ENCODE results near the gene DNAH17. TPM values are rescaled to one million over a fixed set of nuclear protein-coding genes. Genes with fewer than 3 reads are reported as not detected.
A peak's percentile ranks its signal among the peaks of the same experiment; 100 is the strongest.

The DNAH17 gene
- total and polyA plus RNA-seq, 2 of the 13 experiments (the other 11 are each of a cell fraction or from before 2014, with no cell fraction given), result 0.86 to 1.6 TPM

GRCh38 chr17:78378225-78379130 is 198.7 kb downstream of the DNAH17 start, which contains the start of gene PGS1 (continued):
- TF ChIP-seq ZNF207 (IDR thresholded peaks at IDR 0.05; ENCODE audit: borderline replicate concordance) (no peak), SPEN (CRISPR knock-in tag; IDR thresholded peaks at IDR 0.05; ENCODE audit: low read depth) (peak; percentile 96), MNT (IDR thresholded peaks at IDR 0.05) (no peak), PRDM4 (CRISPR knock-in tag; IDR thresholded peaks at IDR 0.05; ENCODE audit: borderline replicate concordance) (no peak), ZNF607 (CRISPR knock-in tag; IDR thresholded peaks at IDR 0.05; ENCODE audit: borderline replicate concordance) (peak; percentile 84), YEATS4 (CRISPR knock-in tag; IDR thresholded peaks at IDR 0.05; ENCODE audit: borderline replicate concordance) (peak; percentile 87), SNAPC4 (CRISPR knock-in tag; IDR thresholded peaks at IDR 0.05) (0 out of 2 replicates have a peak, but pooled peaks have one; percentile 29), ZBTB26 (CRISPR knock-in tag; IDR thresholded peaks at IDR 0.05; ENCODE audit: borderline replicate concordance) (peak; percentile 64; the same call in 1 of the 2 replicates), THAP8 (CRISPR knock-in tag; IDR thresholded peaks at IDR 0.05; ENCODE audit: borderline replicate concordance) (peak; percentile 45; the same call in 1 of the 2 replicates), NRL (CRISPR knock-in tag; IDR thresholded peaks at IDR 0.05; ENCODE audit: borderline replicate concordance) (peak; percentile 67; the same call in 1 of the 2 replicates), EZH2 (conservative IDR thresholded peaks at IDR 0.05; ENCODE audit: low read depth, low read length) (no peak), ZFY (CRISPR knock-in tag; IDR thresholded peaks at IDR 0.05) (peak; percentile 96), CREM (IDR thresholded peaks at IDR 0.05) (no peak), CREM (CRISPR knock-in tag; IDR thresholded peaks at IDR 0.05) (no peak), KLF16 (CRISPR knock-in tag; IDR thresholded peaks at IDR 0.05) (peak in 1 of 2 experiments; percentile 87; a peak in 2 of 4 replicates), ZNF792 (CRISPR knock-in tag; IDR thresholded peaks at IDR 0.05) (peak; percentile 90)

Measured in HepG2 (cell line).